Measurements from ENCODE around the gene TBX21.

TBX21 gene

DNA sequence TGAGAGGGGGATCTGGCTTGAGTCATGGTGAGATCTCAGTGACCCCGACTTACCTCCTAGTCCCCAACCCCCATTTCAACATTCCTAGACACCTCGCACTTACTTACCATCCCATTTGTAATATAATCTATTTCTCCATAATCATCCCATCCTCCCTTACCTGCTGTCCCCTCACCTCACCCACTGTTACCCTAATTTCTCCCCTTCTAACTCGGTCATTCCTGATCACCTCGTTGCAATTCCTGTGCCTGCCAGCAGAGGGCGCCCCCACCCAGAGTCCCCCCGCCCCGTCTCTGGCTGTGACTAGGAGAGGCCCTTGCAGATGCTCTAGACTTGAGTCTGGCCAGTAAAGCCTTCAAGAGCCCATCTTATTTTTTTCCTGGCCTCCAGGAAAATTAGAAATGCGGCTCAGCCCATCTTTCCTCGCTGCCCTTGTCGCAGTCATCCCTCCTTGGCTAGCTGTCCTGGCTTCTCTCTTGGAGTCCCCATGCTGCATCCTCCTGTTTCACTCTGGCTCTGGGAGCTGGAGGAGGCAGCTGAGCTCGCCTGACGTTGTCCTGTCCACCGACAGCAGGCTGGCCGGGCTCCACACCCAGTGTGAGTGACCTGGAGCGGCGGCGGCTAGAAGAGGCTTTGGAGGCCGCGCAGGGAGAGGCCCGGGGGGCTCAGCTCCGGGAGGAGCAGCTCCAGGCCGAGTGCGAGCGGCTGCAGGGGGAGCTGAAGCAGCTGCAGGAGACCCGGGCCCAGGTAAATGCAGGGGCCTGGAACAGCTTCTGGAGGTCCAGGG, 34.1 kb upstream of the TBX21 start:
- peak; percentile 35 to 76 for DNase-seq

DNA sequence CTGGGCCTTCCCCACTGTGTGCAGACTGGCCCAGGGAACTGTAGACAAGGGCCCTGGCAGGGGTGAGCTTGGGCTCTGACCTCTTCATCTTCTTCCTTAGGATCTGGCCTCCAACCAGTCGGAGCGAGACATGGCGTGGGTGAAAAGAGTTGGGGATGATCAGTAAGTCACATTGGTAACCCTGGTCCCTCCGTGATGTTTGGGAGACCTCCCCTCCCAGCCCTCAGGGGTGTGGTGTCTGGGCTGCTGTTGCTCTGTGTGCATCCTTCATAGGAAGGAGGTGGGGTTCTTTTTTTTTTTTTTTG, 33.5 kb upstream of the TBX21 start:
- DNase-seq, result no peak

GRCh38 chr17:47700471-47701449, 32.3 kb upstream of the TBX21 start:
- DNase-seq, result no peak

DNA sequence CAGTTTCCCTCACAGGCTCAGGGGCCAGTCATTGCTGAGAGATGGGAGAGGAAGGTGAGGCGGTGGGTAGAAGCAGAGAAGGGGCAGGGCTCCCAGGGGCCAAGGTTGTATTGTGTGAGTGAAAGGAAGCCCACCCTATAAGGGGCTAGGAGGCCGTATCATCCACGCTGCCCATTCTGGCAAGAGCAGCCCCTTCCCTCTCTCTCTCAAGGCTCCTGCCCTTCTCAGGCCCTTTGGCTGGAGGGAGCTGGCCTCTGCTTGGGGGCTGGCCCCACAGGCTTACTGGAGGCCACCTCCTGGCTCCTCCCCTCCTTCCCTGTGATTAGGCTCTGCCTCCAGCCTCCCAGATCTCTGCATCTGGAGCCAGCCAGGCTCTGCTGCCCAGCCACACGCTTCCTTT, 31.4 kb upstream of the TBX21 start:
- DNase-seq, result no peak

DNA sequence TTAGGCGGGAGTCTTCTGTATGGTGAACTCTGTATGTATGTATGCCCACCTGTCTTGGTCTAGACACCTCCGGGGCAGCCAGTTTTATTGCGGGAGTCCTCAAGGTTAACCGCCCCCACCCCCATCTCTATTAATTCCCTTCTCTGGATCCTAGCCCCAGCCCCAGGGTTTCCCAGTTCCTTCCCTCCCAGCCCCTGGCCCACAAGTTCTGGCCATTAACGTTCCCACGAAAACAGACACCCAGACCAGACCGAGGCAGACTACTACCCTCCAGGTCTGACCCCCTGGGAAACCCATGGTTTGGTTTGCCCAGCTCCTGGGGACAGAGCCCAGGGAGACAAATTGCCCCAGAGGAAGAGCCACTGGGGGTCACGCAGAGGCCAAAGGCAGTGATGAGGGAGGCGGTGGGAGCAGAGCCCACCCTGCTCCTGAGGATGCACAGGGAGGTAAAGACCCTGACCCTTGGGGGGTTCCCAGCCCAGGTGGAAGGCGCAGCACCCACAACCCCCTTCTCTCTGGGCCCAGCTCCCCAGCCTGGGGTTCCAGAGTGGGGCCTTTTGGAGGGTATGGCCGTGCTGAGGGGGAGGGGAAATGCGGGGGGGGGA, 30.5 kb upstream of the TBX21 start:
- no peak for DNase-seq

DNA sequence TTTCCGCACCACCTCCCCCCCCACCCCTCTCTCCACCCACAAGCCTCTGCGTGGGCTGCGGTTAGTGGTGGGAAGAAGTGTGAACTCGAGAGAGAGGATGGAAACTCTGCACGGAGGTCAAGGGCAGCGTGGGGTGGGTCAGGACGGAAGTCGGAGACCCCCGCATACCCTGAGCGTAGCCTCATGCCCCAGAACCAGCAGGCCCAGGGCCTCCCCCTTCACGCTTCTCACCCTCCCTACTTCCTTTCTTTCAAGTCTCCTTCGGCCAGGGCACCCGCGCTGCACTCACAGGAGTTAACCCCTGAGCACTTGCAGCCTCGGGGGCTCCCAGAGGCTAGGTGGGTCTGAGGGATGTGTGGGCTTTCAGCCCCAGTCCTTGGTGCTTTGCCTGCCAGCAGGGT, 29.8 kb upstream of the TBX21 start:
- no peak for DNase-seq

DNA sequence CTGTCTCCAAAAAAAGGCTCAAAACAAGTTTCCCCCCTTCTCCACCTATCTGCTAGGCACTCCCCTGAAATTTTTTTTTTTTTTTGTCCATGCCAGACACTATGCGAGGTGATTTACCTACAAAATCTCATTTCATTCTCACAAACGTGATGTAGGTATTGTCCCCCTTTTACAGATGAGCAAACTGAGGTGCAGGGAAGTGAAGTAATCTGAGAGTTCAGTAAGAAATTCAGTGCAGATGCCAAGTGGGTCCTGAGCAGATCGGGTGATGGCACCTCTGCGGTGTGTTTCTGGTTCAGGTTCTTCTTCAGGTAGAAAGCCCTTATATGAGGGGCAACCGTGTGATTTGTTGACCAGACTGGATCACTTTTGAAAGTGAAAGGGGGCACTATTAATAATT, 29.4 kb upstream of the TBX21 start:
- DNase-seq, result no peak

- no peak for DNase-seq
Measured at GRCh38 chr17:47704116-47704515, 28.9 kb upstream of the TBX21 start.

DNA sequence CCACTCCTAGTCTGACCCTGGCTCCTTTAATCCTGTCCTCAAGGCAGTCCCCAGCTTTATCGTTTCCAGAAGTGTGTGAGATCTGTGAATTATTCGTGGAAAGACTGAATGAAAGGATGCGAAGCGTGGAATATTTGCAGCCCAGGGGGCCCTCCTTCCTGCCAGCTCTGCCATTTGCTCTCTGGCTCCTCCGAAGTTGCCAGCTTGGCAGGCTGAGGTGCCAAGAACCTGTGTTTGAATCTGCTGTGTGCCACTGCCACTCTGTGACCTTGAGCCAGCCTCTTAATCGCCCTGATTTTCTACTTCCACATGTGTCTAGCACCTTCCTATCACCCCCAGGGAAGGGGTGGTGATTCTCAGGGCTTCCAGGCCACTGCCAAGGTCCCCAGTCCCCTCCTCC, 28.3 kb upstream of the TBX21 start:
- DNase-seq, result no peak

- DNase-seq, result no peak
Measured at GRCh38 chr17:47705536-47706530, 27.2 kb upstream of the TBX21 start.

DNA sequence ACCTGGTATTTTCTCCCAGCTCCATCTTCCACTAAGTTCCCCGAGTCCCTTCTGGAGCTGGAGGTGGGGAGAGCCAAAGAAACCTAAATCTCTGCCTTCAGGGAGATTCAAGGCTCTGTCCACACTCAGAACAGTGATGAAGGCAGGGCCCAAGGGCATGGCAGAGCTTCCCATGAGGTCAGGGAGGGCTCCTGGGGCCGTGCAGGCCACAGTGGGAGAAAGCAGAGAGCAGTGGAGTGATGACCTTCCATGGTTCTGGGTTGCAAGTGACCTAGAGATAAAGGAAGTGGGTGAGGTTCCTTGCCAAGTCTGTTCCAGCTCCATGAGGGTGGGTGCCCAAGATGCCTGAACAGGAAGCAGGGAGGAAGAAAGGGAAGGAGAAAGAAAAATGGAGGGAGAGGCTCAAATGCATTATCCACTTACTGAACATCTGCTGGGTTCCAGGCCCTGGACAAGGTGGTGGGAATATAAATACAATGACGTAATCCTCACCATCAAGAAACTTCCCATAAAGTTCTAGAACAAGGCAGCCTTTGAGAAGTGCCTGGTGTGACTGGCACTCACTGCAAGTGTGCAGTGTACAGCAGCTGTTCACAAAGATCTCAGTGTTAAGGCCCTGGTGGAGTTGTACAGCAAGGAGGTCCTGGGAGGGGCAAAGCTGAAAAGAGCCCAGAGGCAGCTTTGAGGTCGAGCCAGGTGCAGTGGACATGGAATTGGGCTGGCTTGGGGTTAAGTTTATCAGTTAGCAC, 25.8 kb upstream of the TBX21 start:
- DNase-seq, result no peak

GRCh38 chr17:47707884-47708283, 25.2 kb upstream of the TBX21 start:
- DNase-seq, result no peak

DNA sequence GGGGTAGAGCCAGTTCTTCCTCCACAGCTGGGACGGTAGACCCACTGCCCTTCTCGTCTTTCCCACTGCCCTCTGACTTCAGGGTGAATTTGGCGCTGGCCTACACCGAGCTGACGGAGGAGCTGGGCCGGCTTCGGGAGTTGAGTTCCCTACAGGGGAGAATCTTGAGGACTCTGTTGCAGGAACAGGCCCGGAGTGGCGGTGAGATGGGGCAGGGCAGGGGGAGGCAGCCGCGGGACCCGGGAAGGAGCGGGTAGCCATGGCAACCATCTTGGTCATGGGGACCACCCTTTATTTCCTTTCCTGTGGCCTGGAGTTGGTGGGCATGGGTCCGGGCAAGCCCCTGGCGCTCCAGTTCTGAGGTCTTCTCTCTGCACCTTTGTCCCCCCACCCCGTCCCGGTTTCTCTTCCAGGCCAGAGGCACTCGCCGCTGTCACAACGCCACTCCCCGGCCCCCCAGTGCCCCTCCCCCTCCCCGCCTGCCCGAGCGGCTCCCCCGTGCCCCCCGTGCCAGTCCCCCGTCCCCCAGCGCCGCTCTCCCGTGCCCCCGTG, 24.6 kb upstream of the TBX21 start:
- DNase-seq, result no peak

GRCh38 chr17:47708864-47709541, 24.0 kb upstream of the TBX21 start:
- no peak for DNase-seq

DNA sequence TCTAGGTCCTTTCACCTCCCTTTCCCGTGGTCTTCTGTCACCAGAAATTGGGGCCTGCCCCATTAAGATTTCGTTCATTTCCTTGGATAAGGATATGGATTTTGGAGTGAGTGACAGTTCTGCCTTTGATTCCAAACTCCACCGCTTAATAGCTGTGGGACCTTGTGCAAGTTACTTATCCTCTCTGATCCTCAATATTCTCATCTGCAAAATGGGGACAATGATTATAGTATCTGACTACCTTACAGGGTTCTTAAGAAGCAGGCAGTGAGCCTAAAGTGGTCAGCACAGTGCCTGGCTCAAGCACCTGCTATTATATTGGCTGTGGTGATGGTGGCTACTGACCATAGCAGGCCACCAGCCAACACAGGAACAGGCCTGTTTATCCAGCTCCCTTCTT, 23.4 kb upstream of the TBX21 start:
- no peak for DNase-seq

DNA sequence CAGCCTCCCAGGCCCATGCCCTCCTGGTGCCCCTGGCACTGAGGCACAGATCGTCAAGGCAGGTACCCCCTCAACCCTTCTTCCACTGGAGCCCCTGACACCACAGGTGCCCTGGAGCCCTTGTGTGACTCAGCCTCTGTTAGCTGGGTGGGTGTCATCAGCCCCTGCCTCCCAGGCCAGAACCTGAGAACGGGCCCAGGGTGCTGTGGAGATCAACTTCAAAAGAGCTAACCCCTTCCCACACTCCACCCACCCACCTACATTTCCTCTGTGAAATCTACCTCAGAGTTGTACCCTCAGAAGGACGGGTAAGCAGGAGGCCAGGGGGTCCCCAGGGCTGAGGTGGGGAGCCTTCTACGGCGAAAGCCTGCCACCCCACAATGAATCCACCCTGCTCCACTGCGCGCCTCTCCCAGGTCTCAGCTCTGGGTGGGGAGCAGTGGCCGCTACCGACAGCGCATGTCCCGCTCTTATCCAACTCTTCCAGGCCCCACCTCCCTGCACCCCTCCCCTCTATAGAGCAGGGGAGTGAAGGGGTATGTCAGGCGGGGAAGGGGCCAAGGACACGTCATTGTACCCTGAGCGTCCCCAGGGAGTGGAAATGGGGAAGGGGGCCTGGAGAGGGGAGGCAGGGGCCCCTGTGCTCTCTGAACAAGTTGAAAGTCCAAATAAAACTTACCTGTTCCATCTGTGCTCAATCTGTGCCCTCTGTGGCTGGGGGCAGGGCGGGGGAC, 21.5 kb upstream of the TBX21 start:
- no peak for DNase-seq

DNA sequence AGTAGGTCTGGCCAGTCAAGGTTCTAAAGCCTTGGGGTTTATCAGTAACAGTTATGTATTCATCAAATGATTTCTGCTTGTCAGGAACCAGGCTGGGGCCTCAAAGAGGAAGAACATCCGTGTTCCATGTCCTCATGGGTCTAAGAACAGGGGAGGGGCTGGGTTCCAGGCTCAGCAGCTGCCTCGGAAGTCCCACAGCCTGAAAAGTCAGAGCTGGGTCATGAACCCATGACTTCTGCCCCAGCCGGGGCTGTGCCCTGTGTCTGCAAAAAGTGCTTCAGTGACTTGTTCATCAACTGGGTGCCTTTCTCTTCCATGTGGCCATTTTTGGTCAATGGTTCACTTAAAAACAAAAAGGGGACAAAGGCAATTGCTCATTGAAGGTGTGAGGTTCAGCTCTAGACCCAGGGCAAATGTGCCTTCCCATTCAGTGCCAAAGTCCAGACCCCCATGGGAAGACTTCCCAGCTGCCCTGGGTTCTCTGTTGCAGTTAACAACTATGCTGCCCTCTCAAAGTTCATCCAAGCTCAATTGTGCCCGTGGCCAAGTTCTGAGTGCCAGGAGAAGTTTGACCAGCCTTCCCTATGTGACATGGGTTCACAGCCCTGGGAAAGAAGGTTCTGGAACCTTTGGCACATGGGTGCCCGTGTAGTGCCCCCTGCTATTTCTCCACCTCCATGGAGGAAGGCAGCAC, 20.6 kb upstream of the TBX21 start:
- no peak for DNase-seq

DNA sequence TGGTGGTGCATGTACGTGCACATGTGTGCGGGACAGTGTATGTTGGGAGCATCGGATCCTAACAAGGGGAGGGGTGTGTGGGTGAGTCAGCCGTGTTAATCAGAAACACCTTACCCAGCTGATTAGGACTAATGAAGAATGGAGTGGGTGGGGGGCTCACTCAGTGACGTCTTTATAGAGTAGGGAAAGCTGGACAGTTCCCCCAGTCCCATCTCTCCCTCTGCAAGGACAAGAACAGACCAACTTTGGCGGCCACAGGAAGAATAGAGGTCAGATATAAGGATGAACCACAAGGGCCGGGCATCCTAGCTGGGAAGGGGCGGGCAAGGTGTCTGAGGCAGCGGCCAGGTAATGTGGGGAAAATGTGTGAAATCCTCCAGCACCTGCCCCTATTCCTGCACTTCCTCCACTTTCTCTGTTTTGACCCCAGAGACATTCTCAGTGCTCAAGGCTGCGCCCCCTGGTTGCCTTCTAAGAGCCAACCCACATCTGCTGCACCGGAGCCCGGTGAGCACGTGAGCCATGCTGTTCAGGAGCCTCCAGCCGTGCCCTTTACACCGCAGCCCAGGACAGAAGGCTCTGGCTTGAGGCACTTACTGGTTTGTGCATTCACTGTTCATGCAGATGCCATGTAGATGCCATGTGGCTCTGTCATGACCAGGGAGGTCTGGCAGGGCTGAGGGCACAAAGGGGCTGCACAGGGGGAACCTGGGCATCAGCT, 18.9 kb upstream of the TBX21 start:
- DNase-seq, result peak in 1 of 2 experiments; percentile 21
